Measurements from ENCODE around the gene SLC6A5.

GRCh38 chr11:20599221-20600019 is at the start of gene SLC6A5:
- TF ChIP-seq POLR2A (IDR thresholded peaks at IDR 0.05) (no peak), CTCF (IDR thresholded peaks at IDR 0.05) (no peak)
